MM.1S (cell line): Measurements from ENCODE around the gene SNRNP48.

Experiments used
- DNase-seq: peaks from one replicate; pipeline ENCODE4 v3.0.0-alpha.2; 2015
- H2AFZ ChIP-seq: fragments of 300-600 bp; sonication (generic); 2 replicates; pipeline ENCODE4 v1.6.0; 2016; ENCODE audit warnings: antibody characterized with exemption, low read length
- H3F3A ChIP-seq: fragments of 300-600 bp; sonication (generic); 2 replicates; pipeline ENCODE4 v1.6.1; 2016; ENCODE audit warnings: mild to moderate bottlenecking, antibody characterized with exemption, low read length, moderate library complexity, mixed read lengths; ENCODE audit not compliant: insufficient read depth
- H3K27ac ChIP-seq: fragments of 300-600 bp; sonication (generic); 2 replicates; pipeline ENCODE4 v1.5.1; 2016; ENCODE audit warnings: mild to moderate bottlenecking, low read length
- H3K27me3 ChIP-seq: fragments of 300-600 bp; sonication (generic); replicated peaks from 2 replicates; pipeline ENCODE4 v1.6.0; 2016; ENCODE audit warnings: low read length; ENCODE audit not compliant: insufficient read depth
- H3K36me3 ChIP-seq: fragments of 300-600 bp; sonication (generic); replicated peaks from 2 replicates; pipeline ENCODE4 v1.6.1; 2016; ENCODE audit warnings: mild to moderate bottlenecking, low read length, mixed read lengths; ENCODE audit not compliant: insufficient read depth
- H3K4me1 ChIP-seq: fragments of 300-600 bp; sonication (generic); 2 replicates; pipeline ENCODE4 v1.6.1; 2016; ENCODE audit warnings: low read length, mixed read lengths
- H3K4me2 ChIP-seq: fragments of 300-600 bp; sonication (generic); 2 replicates; pipeline ENCODE4 v1.6.0; 2016; ENCODE audit warnings: low read depth, low read length
- H3K4me3 ChIP-seq: fragments of 300-600 bp; sonication (generic); 2 replicates; pipeline ENCODE4 v1.5.1; 2016; ENCODE audit warnings: low read length, mixed read lengths
- H3K79me2 ChIP-seq: fragments of 300-600 bp; sonication (generic); 2 replicates; pipeline ENCODE4 v1.6.1; 2016; ENCODE audit warnings: mixed run types, low read length, mixed read lengths
- H3K9ac ChIP-seq: fragments of 300-600 bp; sonication (generic); 2 replicates; pipeline ENCODE4 v1.6.1; 2016; ENCODE audit warnings: low read length, mixed read lengths
- H3K9me2 ChIP-seq: fragments of 300-600 bp; sonication (generic); replicated peaks from 2 replicates; pipeline ENCODE4 v1.6.1; 2016; ENCODE audit warnings: mild to moderate bottlenecking, low read length, mixed read lengths; ENCODE audit not compliant: insufficient read depth
- H3K9me3 ChIP-seq: fragments of 300-600 bp; sonication (generic); replicated peaks from 2 replicates; pipeline ENCODE4 v1.6.1; 2016; ENCODE audit warnings: mild to moderate bottlenecking, low read length, mixed read lengths; ENCODE audit not compliant: insufficient read depth
- H4K20me1 ChIP-seq: fragments of 300-600 bp; sonication (generic); 2 replicates; pipeline ENCODE4 v1.6.1; 2016; ENCODE audit warnings: mild to moderate bottlenecking, low read length, moderate library complexity, mixed read lengths; ENCODE audit not compliant: insufficient read depth
- CTCF ChIP-seq: fragments of 300-600 bp; sonication (generic); IDR thresholded peaks from 2 replicates; pipeline ENCODE4 v1.5.1; 2016; ENCODE audit warnings: antibody characterized with exemption, low read length, mixed read lengths
- EZH2 ChIP-seq: fragments of 300-600 bp; sonication (generic); optimal IDR thresholded peaks from 2 replicates; pipeline ENCODE3; 2017; ENCODE audit warnings: low read depth, mild to moderate bottlenecking, antibody characterized with exemption, low read length, mixed read lengths
- EZH2phosphoT487 ChIP-seq: fragments of 300-600 bp; sonication (generic); IDR thresholded peaks from 2 replicates; pipeline ENCODE4 v1.6.1; 2018; ENCODE audit warnings: antibody characterized with exemption, low read length

SNRNP48 gene

GRCh38 chr6:7637533-7637932, 47.5 kb downstream of the SNRNP48 start:
- H4K20me1 ChIP-seq, result no peaks in the 10 kb centered on the region
- DNase-seq, result no peak
- no peak overlapping the region for H2AFZ ChIP-seq
- no peaks in the 10 kb centered on the region for H3K9me3 ChIP-seq
- TF ChIP-seq EZH2phosphoT487, result no peak
- TF ChIP-seq EZH2, result no peak
- no peak for TF ChIP-seq CTCF
- H3K4me2 ChIP-seq, result no peak overlapping the region
- H3K4me1 ChIP-seq, result no peaks in the 10 kb centered on the region
- no peaks in the 10 kb centered on the region for H3K79me2 ChIP-seq
- peaks cover 7% of the 10 kb centered on the region; the same call in 1 of the 2 replicates for H3K27me3 ChIP-seq
- H3K9ac ChIP-seq, result no peak overlapping the region
- H3K9me2 ChIP-seq, result no peaks in the 10 kb centered on the region
- no peaks in the 10 kb centered on the region for H3K36me3 ChIP-seq
- H3F3A ChIP-seq, result no peaks in the 10 kb centered on the region
- no peak overlapping the region for H3K4me3 ChIP-seq
- no peak overlapping the region for H3K27ac ChIP-seq

DNA sequence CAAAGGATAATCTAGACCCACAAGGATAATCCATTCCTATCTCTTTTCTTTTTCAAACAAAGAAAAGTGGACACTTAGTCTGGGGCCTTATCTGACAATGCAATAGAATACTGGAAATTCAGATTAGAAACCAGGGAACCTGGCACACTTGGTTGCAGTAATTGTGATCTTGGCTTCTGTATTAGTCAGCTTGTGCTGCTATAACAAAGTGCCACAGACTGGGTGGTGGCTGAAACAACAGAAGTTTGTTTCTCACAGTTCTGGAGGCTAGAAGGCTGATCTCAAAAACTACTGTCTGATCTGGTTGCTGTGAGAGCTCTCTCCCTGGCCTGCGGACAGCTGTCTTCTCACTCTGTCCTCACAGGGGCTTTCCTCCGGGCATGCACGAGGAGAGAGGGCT, 49.4 kb downstream of the SNRNP48 start:
- Histone ChIP-seq H3K36me3 (no peaks in the 10 kb centered on the region), H3F3A (no peaks in the 10 kb centered on the region), H3K79me2 (no peaks in the 10 kb centered on the region), H3K27me3 (peaks cover 15% of the 10 kb centered on the region; the same call in 1 of the 2 replicates), H2AFZ (no peak overlapping the region), H3K27ac (no peak overlapping the region), H3K4me3 (no peak overlapping the region), H3K4me1 (no peaks in the 10 kb centered on the region), H3K4me2 (no peak overlapping the region), H4K20me1 (no peaks in the 10 kb centered on the region), H3K9me3 (no peaks in the 10 kb centered on the region), H3K9ac (no peak overlapping the region), H3K9me2 (no peaks in the 10 kb centered on the region)
- no peak for DNase-seq
- TF ChIP-seq EZH2phosphoT487, result no peak
- TF ChIP-seq EZH2, result no peak
- no peak for TF ChIP-seq CTCF

DNA sequence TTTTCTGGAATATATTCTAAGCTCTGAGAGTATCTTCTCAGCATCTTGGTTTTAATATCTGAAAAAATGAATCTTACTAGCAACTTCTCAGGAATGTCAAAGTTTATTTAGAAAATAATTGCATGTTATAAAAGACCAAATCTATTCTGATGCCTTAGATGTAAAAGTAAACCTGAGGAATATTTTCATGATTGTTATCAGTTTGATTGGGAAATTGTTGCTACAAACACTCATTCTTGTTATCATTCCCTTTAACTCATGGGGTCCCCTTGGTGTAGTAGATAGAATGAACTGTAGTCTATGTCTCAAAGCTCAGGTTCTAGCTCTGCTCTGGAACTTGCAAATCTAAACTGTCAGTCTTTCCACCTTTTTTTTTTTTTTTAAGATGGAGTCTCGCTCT, 50.0 kb downstream of the SNRNP48 start:
- H3K27ac ChIP-seq, result no peak overlapping the region
- H3K9me3 ChIP-seq, result no peaks in the 10 kb centered on the region
- H2AFZ ChIP-seq, result no peak overlapping the region
- H3K4me2 ChIP-seq, result no peak overlapping the region
- H4K20me1 ChIP-seq, result no peaks in the 10 kb centered on the region
- no peaks in the 10 kb centered on the region for H3K36me3 ChIP-seq
- no peak overlapping the region for H3K9ac ChIP-seq
- TF ChIP-seq EZH2phosphoT487 (no peak), CTCF (no peak), EZH2 (no peak)
- no peaks in the 10 kb centered on the region for H3F3A ChIP-seq
- no peak for DNase-seq
- H3K4me1 ChIP-seq, result no peaks in the 10 kb centered on the region
- H3K79me2 ChIP-seq, result no peaks in the 10 kb centered on the region
- peaks cover 21% of the 10 kb centered on the region for H3K27me3 ChIP-seq
- H3K4me3 ChIP-seq, result no peak overlapping the region
- H3K9me2 ChIP-seq, result no peaks in the 10 kb centered on the region
